Right cardiac atrium (tissue), 5 donors: ENCODE results near the gene KLF3. TPM values are rescaled to one million over a fixed set of nuclear protein-coding genes. Genes with fewer than 3 reads are reported as not detected.

Experiments
- ATAC-seq, 2 donors: fragments of 200-7000 bp; cut with Tn5 transposase; one replicate each; pipeline versions ENCODE4 v1.8.0 to v1.9.1; 2020; ENCODE audit warnings: moderate library complexity in 2 of 2, mild to moderate bottlenecking in 1 of 2
- DNase-seq, 3 donors: peaks; one replicate each; pipeline ENCODE4 v3.0.0-alpha.2; 2020
- H3K27ac ChIP-seq: one replicate; pipeline ENCODE4 v1.5.1; 2013; ENCODE audit warnings: mild to moderate bottlenecking, low read length, control low read depth, moderate library complexity
- H3K27me3 ChIP-seq: one replicate; pipeline ENCODE4 v1.6.1; 2013; ENCODE audit not compliant: control insufficient read depth, insufficient read depth
- H3K4me1 ChIP-seq: one replicate; pipeline ENCODE4 v1.6.1; 2013; ENCODE audit warnings: low read length; ENCODE audit not compliant: control insufficient read depth, insufficient read depth
- H3K4me3 ChIP-seq: one replicate; pipeline ENCODE4 v1.5.1; 2013; ENCODE audit warnings: low read length, control low read depth
- H3K9me3 ChIP-seq: one replicate; pipeline ENCODE4 v1.6.1; 2013; ENCODE audit warnings: low read length; ENCODE audit not compliant: control insufficient read depth
- WGBS: extraction: QIAGEN DNeasy Blood & Tissue Kit; methylation state at CpG from one replicate; pipeline ENCODE4 v1.1.7; 2013; 5-methylcytosine and 5-hydroxymethylcytosine counted together
- intact Hi-C, 4 donors: fragments of 100-400 bp; cut with DNase I; formaldehyde crosslinking; loops; one replicate each; pipeline versions ENCODE4 v1.11.0 to v1.14.0; 2022 to 2023
- polyA plus RNA-seq: library from polyadenylated mRNA; stranded (reverse); fragments of 200-250 nt; gene quantifications from one replicate; pipeline ENCODE4 v1.2.3, GENCODE V29; 2013
- total RNA-seq, 4 donors: library from RNA; stranded (reverse); fragmentation: NEBNext Ultra II Directional; extraction: Animal tissue kit (Norgen Biotek cat#: 25700); gene quantifications; one replicate each; pipeline ENCODE4 v1.2.1, GENCODE V29; 2021
- donor health status: healthy with polysubstance abuse.
- donor health status: DM: no; HTN: yes; CAD: no.
- donor health status: DM: no; HTN: no; CAD: no.
- donor health status: DM: no; HTN: yes; CAD: no; lungs with severe emphysema.
- donor health status: DM: yes; HTN: yes; CAD: no.

The KLF3 gene
- total and polyA plus RNA-seq, 5 donors, result 10.6 to 29.3 (median 24.6) TPM

- H3K27me3 ChIP-seq, result no peaks in the 10 kb centered on the region
- H3K9me3 ChIP-seq, result no peaks in the 10 kb centered on the region
- intact Hi-C loops, result no loop called here
- H3K4me3 ChIP-seq, result no peak overlapping the region
- no peaks in the 10 kb centered on the region for H3K4me1 ChIP-seq
- H3K27ac ChIP-seq, result no peak overlapping the region
- ATAC-seq (peak in 1 of 2 donors; percentile 57), DNase-seq (no peak)
- 54% methylated on average over 8 of the region's 8 CpGs for WGBS
These were observed 9.7 kb upstream of the KLF3 start for GRCh38 chr4:38654273-38654672.

- no peak for ATAC-seq
- no peak for DNase-seq
- no peaks in the 10 kb centered on the region for H3K27me3 ChIP-seq
- H3K4me3 ChIP-seq, result no peak overlapping the region
- no peak overlapping the region for H3K27ac ChIP-seq
- 68% methylated on average over 2 of the region's 2 CpGs for WGBS
- intact Hi-C loops, result no loop called here
- no peaks in the 10 kb centered on the region for H3K4me1 ChIP-seq
- no peaks in the 10 kb centered on the region for H3K9me3 ChIP-seq
These were observed 7.9 kb upstream of the KLF3 start for GRCh38 chr4:38656111-38656510.

DNA sequence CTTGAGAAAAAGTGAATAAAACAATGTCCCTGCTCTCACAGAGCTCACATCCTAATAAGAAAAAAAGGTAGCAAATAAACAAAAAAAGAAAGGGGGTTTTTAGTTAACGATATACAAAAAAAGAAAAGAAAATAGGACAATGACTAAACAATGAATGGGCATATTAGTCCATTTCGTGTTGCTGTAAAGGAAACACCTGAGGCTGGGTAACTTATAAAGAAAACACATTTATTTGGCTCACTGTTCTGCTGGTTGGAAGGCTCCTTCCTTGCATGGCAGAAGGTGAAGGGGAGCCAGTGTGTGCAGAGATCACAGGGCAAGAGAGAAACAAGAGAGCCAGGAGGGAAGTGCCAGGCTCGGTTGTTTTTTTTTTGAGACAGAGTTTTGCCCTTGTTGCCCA is 4.7 kb upstream of the KLF3 start:
- WGBS, result 72% methylated on average over 3 of the region's 3 CpGs
- no peak for DNase-seq
- intact Hi-C loops, result no loop called here
- no peak for ATAC-seq
- no peak overlapping the region for H3K4me3 ChIP-seq
- no peaks in the 10 kb centered on the region for H3K4me1 ChIP-seq
- H3K9me3 ChIP-seq, result no peaks in the 10 kb centered on the region
- no peak overlapping the region for H3K27ac ChIP-seq
- no peaks in the 10 kb centered on the region for H3K27me3 ChIP-seq

- intact Hi-C loops, result loop anchor here in 1 of 4 donors (5.0 kb wide), 1 partner anchor 339 kb away; no protein-coding TSS in a partner anchor
These were observed 3.2 kb upstream of the KLF3 start for GRCh38 chr4:38660838-38661237.

GRCh38 chr4:38661371-38661770 is 2.6 kb upstream of the KLF3 start:
- Histone ChIP-seq H3K27ac (no peak overlapping the region), H3K9me3 (no peaks in the 10 kb centered on the region), H3K27me3 (no peaks in the 10 kb centered on the region), H3K4me1 (no peaks in the 10 kb centered on the region), H3K4me3 (no peak overlapping the region)
- 95% methylated on average over 3 of the region's 3 CpGs for WGBS
- ATAC-seq, result no peak
- intact Hi-C loops, result loop anchor here in 1 of 4 donors (5.0 kb wide), 1 partner anchor 339 kb away; no protein-coding TSS in a partner anchor
- no peak for DNase-seq

More at GRCh38 chr4:38660838-38661237, 3.2 kb upstream of the KLF3 start:
- WGBS, result 98% methylated on average over 4 of the region's 4 CpGs
- Histone ChIP-seq H3K4me1 (no peaks in the 10 kb centered on the region), H3K9me3 (no peaks in the 10 kb centered on the region), H3K4me3 (no peak overlapping the region), H3K27me3 (no peaks in the 10 kb centered on the region), H3K27ac (no peak overlapping the region)
- DNase-seq, result no peak
- no peak for ATAC-seq

GRCh38 chr4:38662522-38663089 is 1.4 kb upstream of the KLF3 start:
- intact Hi-C loops, result loop anchor here in 1 of 4 donors (5.0 kb wide), 1 partner anchor 340 kb away; no protein-coding TSS in a partner anchor
- H3K4me3 ChIP-seq, result peak overlapping the region; percentile 96
- peak overlapping the region; percentile 95 for H3K27ac ChIP-seq
- 32% methylated on average over 26 of the region's 26 CpGs for WGBS
- no peaks in the 10 kb centered on the region for H3K27me3 ChIP-seq
- no peak for DNase-seq
- H3K9me3 ChIP-seq, result no peaks in the 10 kb centered on the region
- H3K4me1 ChIP-seq, result no peaks in the 10 kb centered on the region
- ATAC-seq, result no peak

GRCh38 chr4:38663090-38663800 is 754 bp upstream of the KLF3 start:
- peak in 1 of 2 donors; percentile 58 for ATAC-seq
- under 1% methylated on average over 75 of the region's 85 CpGs for WGBS
- DNase-seq, result no peak

GRCh38 chr4:38664706-38665401 is 855 bp downstream of the KLF3 start:
- intact Hi-C loops, result loop anchor here in 1 of 4 donors (5.0 kb wide), 2 partner anchors 278 to 343 kb away; no protein-coding TSS in a partner anchor

More at GRCh38 chr4:38663090-38663800, 754 bp upstream of the KLF3 start:
- peak overlapping the region; percentile 95 for H3K27ac ChIP-seq
- H3K27me3 ChIP-seq, result no peaks in the 10 kb centered on the region
- intact Hi-C loops, result loop anchor here in 1 of 4 donors (5.0 kb wide), 1 partner anchor 341 kb away; no protein-coding TSS in a partner anchor
- H3K9me3 ChIP-seq, result no peaks in the 10 kb centered on the region
- H3K4me3 ChIP-seq, result peak overlapping the region; percentile 96
- no peaks in the 10 kb centered on the region for H3K4me1 ChIP-seq

GRCh38 chr4:38665551-38666411 is 1.8 kb downstream of the KLF3 start:
- peak overlapping the region; percentile 96 for H3K4me3 ChIP-seq
- DNase-seq (no peak), ATAC-seq (no peak)
- no peaks in the 10 kb centered on the region for H3K27me3 ChIP-seq
- intact Hi-C loops, result loop anchor here in 1 of 4 donors (5.0 kb wide), 1 partner anchor 278 kb away; no protein-coding TSS in a partner anchor
- WGBS, result 17% methylated on average over 5 of the region's 5 CpGs
- no peak overlapping the region for H3K27ac ChIP-seq
- peaks cover 8% of the 10 kb centered on the region for H3K4me1 ChIP-seq
- no peaks in the 10 kb centered on the region for H3K9me3 ChIP-seq

More at GRCh38 chr4:38664706-38665401, 855 bp downstream of the KLF3 start:
- WGBS, result 1% methylated on average over 53 of the region's 53 CpGs
- Histone ChIP-seq H3K4me3 (peak overlapping the region; percentile 96), H3K9me3 (no peaks in the 10 kb centered on the region), H3K27ac (peak overlapping the region; percentile 100), H3K4me1 (peaks cover 3% of the 10 kb centered on the region), H3K27me3 (no peaks in the 10 kb centered on the region)
- DNase-seq (peak; percentile 58 to 87 (median 85)), ATAC-seq (peak; percentile 4 to 7)

DNA sequence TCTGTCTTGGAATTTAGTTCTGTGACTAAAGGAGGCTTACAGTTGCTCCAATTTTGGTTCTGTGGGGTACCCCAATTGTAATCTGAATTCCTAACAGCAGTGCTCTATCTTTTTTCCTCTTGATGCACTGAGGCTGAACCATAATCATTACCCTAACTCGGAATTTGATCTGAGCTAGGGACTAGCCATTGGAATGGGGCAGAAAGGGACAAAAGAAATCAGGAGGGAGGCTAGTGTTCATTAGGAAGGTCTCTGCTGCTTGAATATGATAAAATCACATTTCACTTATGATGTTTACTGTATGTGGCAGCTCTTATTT is 2.7 kb downstream of the KLF3 start:
- 5% methylated on average over 1 of the region's 1 CpG for WGBS
- no peaks in the 10 kb centered on the region for H3K27me3 ChIP-seq
- DNase-seq (no peak), ATAC-seq (no peak)
- H3K9me3 ChIP-seq, result no peaks in the 10 kb centered on the region
- peaks cover 16% of the 10 kb centered on the region for H3K4me1 ChIP-seq
- H3K27ac ChIP-seq, result peak overlapping the region; percentile 99
- H3K4me3 ChIP-seq, result peak overlapping the region; percentile 96
- intact Hi-C loops, result loop anchor here in 1 of 4 donors (5.0 kb wide), 1 partner anchor 279 kb away; no protein-coding TSS in a partner anchor
